Sigmoid colon (tissue), 4 donors: ENCODE measurements around the gene MLC1.

Experiments
- CTCF ChIP-seq, 4 experiments: fragments of 450-650 bp in 3 of 4; fragments of 200-600 bp in 1 of 4; IDR thresholded peaks; one replicate each; pipeline ENCODE4 v1.5.1; 2016 to 2019; ENCODE audit warnings: antibody characterized with exemption in 4 of 4, mild to moderate bottlenecking in 3 of 4, moderate library complexity in 2 of 4
- EP300 ChIP-seq, 4 donors: sonication (generic); formaldehyde crosslinking; IDR thresholded peaks; one replicate each; pipeline ENCODE4 v1.6.1; 2017; ENCODE audit warnings: antibody characterized with exemption in 4 of 4
- POLR2A ChIP-seq, 2 donors: fragments of 450-650 bp; IDR thresholded peaks; one replicate each; pipeline ENCODE4 v1.6.1; 2016; ENCODE audit warnings: antibody characterized with exemption in 2 of 2, mild to moderate bottlenecking in 2 of 2, moderate library complexity in 2 of 2
- POLR2AphosphoS5 ChIP-seq, 4 donors: sonication (generic); formaldehyde crosslinking; IDR thresholded peaks; one replicate each; pipeline ENCODE4 v1.6.1; 2017; ENCODE audit warnings: antibody characterized with exemption in 4 of 4

- no peak for TF ChIP-seq CTCF (IDR thresholded peaks at IDR 0.05)
- TF ChIP-seq POLR2A (IDR thresholded peaks at IDR 0.05): no peak
- TF ChIP-seq EP300 (IDR thresholded peaks at IDR 0.05): no peak
- no peak for TF ChIP-seq POLR2AphosphoS5 (IDR thresholded peaks at IDR 0.05)
These were observed 34.0 kb upstream of the MLC1 start for GRCh38 chr22:50119169-50119767.
